ENCODE data around the gene GRAP2. TPM values are rescaled to one million over a fixed set of nuclear protein-coding genes. Genes with fewer than 3 reads are reported as not detected.
A peak's percentile ranks its signal among the peaks of the same experiment; 100 is the strongest.
"Not testable (repeated sequence)": the region's sequence is repeated elsewhere in the genome, so short reads cannot be mapped to it uniquely, and the experiment has no call there.

Gene GRAP2
- total RNA-seq, 1 donor from 2014 or later: 7.5 TPM

DNA sequence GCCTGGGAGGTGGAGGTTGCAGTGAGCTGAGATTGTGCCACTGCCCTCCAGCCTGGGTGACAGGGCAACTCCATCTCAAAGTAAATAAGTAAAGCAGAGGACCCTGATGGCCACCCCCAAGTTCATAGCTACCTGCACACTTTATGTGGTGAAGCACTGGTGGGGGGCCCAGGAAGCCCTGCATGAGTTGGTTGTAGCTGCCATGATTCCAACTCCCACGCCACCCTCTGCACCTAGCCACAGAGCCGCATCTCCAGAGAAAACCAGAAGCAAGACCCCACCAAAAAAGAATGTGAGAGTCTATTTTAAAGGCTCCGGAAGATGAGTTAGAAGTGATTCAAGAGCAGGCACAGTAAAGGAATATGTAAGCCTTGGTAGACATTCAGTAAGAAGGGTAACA lies 38.9 kb downstream of the GRAP2 start:
- intact Hi-C loops (cut with DNase I): no loop called here
- DNase-seq (ENCODE audit: low spot score) (no peak), ATAC-seq (no peak)

DNA sequence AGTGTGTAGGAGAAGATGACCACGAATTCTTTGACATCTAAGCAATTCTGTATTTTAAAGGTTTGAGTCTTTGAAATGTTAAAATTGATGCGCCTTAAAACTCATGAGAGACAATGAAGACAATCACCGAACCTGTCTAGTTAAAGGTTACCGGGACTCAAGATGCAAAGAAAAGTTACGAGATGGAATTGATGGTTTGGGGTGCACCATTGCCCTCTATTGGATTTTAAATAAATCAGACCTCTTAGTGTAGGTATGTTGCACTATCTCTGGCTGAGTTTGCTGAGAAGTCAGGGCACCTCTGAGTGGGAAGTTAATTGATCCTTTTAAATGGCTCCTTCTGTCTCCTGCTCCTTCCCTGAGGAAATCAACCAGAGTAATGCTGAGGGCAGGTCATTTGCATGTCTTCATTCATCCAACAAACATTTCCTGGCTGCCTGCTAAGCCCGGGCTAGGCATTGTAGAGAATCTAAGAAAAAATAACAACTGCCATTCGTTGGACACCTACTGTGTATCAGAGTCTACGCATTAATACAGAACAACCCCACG lies 39.9 kb downstream of the GRAP2 start:
- intact Hi-C loops (cut with DNase I): no loop called here
- no peak for ATAC-seq
- DNase-seq (ENCODE audit: low spot score): no peak

DNA sequence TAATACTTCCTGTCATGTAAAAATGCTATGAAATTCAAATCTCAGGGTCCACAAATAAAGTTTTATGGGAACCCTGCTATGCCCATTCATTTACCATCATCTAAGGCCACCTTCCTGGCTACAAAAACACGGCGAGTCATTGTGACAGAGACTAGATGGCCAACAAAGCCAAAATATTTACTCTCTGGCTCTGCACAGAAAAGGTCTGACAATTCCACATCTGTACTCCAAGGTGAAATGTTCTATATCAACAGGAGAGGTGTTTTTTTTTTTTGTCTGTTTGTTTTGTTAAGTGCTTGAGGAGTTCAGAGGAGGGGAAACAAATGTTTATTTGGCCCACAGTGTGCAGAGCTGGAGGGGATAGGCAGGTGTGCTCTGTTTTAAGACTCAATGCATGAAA lies 40.7 kb downstream of the GRAP2 start:
- intact Hi-C loops (cut with DNase I): no loop called here
- ATAC-seq (no peak), DNase-seq (ENCODE audit: low spot score) (no peak)

DNA sequence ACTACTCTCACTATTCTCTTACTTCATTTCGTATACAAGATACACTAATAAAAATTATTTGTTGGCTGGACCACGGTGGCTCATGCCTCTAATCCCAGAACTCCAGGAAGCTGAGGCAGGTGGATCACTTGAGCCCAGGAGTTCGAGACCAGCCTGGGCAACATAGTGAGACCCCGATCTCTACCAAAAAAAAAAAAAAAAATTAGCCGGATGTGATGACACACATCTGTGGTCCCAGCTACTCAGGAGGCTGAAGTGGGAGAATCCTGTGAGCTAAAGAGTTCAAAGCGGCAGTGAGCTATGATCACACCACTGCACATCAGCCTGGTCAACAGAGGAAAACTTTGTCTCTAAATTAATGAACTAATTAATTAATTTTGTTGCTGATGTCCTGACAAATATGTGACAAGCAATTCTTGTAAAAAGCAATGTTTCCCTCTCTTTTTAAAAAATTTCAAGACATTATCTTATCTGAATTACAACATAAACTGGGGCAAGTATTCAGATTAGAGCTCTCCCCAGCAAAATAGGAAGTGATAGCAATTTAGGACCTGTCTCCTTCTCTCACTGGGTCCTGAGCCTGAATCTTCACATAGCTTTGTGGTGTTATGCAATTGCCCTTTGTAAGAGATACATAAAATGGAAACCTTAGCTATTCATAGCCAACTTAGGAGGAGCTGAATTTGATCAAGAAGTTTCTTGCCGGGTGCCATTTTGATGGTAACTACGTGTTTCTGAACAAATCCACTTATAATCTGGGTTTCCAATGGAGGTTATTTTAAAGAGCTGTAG lies 41.8 kb downstream of the GRAP2 start:
- DNase-seq (ENCODE audit: low spot score): no peak
- intact Hi-C loops (cut with DNase I): no loop called here
- no peak for ATAC-seq

DNA sequence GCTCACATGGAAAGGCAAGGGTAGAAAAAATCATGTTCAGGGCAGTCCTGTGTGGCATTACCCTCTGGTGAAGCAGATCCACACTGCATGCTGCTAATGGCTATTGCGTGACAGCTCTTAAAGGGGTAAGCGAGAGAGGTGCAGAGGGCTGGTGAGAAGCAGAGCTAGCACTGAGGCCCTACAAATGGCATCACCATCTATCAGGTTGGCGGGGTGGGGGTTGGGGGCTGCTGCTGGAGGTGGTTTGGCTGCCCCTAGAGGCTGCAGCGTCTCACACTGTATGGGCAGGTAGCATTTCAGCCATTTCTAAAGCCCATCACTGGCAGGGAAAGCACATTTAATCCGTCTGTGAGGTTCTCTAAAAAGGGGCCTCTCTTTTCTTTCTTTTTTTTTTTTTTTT lies 42.5 kb downstream of the GRAP2 start:
- no peak for ATAC-seq
- intact Hi-C loops (cut with DNase I): no loop called here

DNA sequence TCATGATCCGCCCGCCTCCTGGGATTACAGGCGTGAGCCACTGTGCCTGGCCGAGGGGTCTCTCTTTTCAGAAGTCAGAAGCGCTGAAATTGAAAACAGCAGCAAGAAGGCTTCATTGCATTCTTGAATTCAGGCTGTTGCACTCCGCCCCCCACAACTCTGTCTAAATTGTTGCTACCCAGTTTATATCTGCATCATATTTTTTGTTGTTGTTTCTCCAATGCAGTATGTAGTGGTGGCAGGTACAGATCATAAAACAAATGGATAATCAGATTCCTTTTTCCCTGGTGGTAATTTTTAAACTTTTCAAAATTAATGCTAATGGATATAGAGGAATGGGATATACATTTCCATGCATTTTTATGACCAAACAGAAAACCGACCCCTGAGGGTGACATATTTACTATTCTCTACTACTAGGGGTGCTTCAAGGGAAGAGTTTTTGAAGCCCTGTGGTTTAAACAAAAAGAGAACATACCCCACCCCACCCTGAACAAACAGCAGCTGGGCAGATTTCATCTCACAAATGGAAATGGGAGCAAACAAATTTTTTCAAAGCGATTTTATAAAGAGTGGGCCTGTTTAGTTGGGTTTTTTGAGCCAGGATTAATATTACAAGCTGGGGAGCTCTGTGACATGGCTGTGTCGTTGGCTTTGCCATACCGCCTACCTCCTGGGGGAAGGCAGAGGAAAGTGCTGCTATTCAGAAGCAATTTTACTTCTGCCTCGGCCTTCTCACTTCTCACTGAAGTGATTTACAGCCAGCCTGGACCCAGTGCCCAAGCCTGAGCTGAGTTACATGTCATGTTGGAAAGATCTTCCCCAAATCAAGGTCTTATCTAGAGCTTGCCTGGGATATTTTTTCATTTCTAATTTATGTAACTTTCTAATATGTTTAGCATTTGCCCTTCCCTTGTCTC lies 43.3 kb downstream of the GRAP2 start:
- ATAC-seq: no peak
- intact Hi-C loops (cut with DNase I): no loop called here

More for the DNA sequence above, 42.5 kb downstream of the GRAP2 start:
- DNase-seq (ENCODE audit: low spot score): no peak

DNA sequence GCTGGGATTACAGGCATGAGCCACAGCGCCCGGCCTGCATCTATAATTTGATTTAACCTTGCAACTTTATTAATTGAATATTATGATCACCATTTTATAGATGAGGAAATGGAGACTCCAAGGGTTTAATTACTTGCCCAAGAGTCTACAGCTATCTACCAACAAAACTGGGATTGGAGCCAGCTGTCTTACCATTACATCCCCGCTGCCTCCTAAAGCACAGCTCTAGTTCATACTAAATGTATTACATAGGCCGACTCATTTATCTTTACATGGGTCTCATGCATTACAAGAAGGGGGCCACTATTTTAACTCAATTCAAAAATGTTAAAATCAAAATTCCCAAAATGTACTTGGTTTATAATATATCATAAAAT lies 45.2 kb downstream of the GRAP2 start:
- no peak for ATAC-seq
- intact Hi-C loops (cut with DNase I): no loop called here
- DNase-seq (ENCODE audit: low spot score): no peak

More for the DNA sequence above, 43.3 kb downstream of the GRAP2 start:
- DNase-seq (ENCODE audit: low spot score): no peak

DNA sequence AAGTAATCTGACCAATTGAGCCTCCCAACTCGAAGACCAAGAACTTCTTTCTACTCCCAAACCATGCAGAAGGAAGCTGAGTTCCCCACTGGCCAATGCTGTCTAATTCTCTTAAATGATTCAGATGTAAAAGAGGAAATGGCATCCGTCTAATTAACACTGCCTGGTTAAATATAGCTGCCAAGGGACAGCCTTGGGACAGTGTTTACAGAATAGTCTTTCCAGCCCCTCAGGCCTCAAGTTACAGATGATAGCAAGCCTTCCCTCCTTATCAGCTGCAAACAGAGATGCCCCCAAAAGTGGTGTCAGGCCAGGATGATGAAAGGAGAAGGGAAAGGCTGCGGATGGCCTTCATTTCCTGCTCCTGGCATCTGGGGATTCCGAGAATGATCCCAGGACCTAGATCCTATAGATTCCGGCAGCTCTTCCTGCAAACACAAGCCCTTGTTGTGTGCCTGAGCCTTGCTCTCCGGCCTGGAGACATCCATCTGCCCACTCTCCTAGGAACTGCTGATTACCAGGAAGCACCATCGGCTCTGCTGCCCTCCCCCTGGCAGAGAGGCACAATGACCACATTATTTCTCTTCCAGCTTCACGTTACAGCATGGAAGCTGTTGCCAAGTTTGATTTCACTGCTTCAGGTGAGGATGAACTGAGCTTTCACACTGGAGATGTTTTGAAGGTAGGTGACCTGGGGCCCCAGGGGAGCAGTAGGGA lies 45.8 kb downstream of the GRAP2 start:
- DNase-seq (ENCODE audit: low spot score) (no peak), ATAC-seq (peak; percentile 62)
- intact Hi-C loops (cut with DNase I): no loop called here

DNA sequence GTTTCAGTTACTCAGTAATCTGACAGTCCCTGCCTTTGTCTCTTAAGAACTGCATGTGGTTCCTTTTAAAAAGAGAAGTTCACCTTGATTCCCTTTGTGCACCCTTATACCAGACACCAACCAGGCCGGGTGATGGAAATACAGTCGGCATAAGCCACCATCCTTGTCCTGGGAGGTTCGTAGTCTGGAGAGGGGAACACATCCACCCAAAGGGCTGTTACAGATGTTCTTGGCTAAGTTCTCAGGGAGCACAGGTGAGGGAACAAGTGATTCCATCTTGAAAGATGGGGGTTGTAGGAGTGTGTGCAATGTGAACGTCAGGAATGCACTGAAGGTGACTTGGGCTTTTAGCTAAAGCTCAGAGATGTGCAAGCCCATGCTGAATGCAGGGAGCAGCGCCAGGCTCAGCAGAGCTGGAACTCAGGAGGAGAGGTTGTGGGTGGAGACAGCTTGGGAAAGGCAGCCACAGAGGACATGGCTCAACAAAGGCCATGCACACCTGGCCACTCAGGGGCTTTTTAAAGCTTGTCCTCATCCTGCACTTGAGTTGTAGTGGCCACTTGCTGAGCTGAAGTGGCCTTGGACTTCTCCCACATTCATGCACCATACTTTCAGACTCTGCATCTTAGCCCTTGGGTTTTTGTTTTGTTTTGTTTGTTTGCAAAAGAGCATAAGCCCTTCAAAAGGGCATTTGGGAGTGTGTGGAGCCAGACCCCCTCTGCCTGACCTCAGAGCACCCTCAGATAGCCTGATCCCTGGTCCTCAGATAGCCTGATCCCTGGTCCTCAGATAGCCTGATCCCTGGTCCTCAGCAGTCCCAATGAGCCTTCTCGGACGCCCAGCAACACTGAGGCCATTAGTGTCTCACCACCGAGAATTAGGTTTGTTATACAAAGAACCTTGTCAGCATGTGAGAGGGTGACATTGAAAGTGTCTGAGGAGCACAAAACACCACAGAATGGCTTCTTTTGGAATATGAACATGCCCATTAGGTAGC lies 46.6 kb downstream of the GRAP2 start:
- ATAC-seq (peak; percentile 20), DNase-seq (ENCODE audit: low spot score) (no peak)
- intact Hi-C loops (cut with DNase I): no loop called here

DNA sequence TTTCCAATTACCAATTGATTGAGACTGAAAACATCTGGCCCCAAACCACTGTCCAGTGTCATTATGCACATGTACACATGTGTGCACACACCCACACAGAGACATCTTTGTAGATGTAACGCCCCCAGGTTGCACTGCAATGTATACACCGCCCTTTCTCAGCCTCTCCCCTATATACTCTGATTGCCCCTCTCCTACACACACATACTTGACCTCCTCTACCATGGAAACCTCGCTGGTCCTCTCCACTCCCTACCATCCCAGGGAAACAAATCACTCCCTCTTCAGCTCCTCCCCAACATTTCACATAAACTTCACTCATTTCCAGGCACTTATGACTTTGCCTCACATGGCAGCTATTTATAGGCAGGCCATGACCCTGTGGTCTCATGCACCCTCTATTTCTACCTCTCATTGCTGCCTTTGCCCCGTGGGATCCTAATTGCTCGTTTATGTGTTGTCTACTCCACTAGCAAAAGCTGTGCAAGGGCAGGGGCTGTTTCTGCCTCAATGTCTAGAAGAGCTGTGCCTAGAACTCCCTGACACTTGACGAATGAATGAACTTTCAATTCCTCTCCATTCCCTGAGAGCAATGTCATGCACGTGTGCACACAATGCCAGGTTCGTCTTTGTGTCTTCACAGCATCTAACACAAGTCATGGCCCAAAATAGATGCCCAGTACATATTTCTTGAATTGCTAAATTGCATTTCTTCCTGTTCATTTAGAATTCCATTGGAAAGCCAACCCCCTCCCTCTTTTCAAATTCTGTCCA lies 49.3 kb downstream of the GRAP2 start:
- DNase-seq (ENCODE audit: low spot score) (no peak), ATAC-seq (no peak)
- intact Hi-C loops (cut with DNase I): no loop called here

DNA sequence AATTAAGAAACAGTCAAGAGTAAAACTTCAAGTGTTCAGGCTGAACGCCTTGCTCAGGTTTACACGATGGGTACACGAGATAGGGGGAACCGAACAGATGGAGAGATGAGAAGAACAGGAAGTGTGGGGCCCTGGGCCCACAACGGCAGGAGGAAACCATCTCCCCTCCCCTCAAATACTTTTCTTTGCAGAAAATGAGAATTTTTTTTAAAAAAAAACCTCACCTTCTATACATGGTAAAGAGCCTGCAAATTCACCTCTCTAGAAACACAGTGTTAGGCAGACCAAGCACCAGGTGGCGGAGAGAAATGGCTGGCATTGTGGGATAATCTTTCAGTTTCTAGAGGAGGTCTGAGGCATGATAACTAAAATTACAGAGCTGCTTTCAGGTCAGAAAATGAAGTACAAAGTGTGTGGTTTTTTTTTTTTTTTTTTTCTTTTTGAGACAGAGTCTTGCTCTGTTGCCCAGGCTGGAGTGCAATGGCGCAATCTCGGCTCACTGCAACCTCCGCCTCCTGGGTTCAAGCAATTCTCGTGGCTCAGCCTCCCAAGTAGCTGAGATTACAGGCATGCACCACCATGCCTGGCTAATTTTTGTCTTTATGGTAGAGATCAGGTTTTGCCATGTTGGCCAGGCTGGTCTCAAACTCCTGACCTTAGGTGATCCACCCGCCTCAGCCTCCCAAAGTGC lies 50.9 kb downstream of the GRAP2 start:
- ATAC-seq; intact Hi-C loops (cut with DNase I); DNase-seq (ENCODE audit: low spot score): not testable (repeated sequence)

DNA sequence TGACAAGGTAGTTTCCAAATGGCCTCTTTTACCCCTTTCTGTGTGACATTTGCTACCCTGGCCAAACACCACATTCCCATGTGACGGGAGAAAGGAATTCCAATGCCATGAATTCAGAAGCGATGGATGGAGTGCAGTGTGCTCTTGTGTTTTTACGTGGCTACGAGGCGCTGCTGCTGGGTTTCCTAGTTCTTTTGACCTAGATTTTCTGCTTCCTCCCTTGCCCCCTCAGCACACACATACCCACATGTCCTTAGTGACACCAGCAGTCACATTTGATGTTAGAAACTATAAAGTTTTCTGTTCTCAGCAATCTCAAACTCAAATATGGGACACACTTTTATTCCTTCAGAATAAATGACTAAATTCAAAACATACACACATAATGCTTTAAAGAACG lies 51.5 kb downstream of the GRAP2 start:
- intact Hi-C loops (cut with DNase I): no loop called here
- DNase-seq (ENCODE audit: low spot score) (no peak), ATAC-seq (no peak)

DNA sequence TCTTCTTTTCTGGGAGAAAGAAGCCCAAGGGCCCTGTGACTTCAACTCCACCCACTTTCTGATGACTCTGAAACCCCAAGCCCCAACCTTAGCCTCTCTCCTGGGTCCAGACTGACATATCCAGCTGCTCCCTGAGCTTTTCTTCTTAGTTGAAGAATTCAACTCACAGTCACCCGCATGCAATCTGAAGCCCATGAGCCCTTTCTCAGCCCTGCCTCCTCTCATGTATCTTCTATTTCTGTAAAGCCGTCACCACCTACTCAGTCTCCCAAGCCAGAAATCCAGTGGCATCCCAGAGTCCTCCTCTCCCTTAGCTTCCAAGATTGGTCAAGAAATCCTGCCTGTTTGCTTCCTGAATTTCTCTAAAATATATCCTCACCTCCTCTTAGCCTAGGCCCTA lies 52.2 kb downstream of the GRAP2 start:
- intact Hi-C loops (cut with DNase I): no loop called here
- ATAC-seq (no peak), DNase-seq (ENCODE audit: low spot score) (no peak)

DNA sequence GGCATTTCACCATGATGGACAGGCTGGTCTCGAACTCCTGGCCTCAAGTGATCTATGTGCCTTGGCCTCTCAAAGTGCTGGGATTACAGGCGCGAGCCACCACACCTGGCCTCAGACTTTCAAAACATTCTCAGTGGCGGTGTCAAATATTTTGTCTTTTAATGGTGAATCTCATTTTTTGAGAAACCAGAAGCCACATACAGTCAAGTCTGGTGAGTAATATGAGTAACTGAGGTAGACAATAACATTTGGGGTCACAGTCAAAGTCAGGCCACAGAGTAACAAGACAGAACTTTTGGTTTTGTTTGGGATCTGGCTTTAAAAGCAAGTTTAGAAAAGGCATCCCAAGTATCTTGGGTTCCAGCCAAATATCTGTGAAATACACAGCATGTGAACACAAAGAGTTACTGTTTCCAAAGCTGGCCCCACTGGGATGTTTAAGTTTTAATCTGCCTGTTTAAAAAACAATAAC lies 53.7 kb downstream of the GRAP2 start:
- intact Hi-C loops (cut with DNase I): no loop called here
- ATAC-seq: peak; percentile 82
- no peak for DNase-seq (ENCODE audit: low spot score)

DNA sequence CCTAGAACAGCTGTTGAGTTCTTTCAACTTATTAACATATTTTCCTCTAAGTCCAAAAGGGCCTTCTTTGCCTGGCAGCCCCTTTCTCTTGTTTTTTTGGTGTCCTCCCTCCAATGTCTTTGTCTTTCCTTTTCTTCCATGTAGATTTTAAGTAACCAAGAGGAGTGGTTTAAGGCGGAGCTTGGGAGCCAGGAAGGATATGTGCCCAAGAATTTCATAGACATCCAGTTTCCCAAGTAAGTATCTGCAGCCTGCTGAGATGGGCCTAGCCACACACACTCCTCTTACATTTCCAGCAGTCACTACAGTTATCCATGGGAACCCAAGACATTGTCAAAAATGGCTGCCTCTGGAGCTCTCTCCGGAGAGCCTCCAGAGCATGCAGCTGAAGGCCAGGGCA lies 54.8 kb downstream of the GRAP2 start:
- ATAC-seq: no peak
- DNase-seq (ENCODE audit: low spot score): no peak
- intact Hi-C loops (cut with DNase I): no loop called here

DNA sequence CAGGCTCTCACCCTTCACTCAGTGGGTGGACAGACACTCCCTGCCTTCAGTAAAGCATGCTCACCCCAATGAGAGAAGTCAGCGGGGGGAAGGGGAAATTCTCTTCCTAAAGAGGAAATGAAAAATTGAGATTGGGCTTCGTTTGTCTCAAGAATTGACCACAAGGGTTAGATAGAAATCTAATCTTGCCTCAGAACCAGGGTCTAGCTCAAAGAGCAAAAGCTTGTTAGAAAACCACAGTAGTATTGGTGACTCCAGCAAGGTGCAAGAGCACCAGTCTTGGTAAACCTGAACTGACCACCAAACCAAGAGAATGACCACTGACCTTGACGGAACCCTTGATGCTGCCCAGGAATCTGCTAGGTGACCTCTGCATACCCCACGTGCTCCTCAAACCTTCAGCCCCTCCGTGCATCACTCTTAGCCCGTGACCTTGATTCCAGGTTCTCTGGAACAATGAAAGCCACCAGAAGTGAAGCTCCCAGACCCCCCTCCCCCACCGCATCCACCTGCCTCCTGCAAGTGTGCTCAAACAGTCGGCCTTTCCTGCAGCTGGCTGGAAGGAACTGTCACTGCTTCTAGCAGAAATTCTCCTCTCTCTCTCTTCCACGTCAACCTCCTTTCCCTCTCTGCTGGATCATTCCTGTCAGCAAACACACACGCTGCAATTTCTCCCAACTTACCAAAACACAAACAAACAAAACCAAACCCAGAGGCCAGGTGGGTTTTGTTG lies 56.2 kb downstream of the GRAP2 start:
- ATAC-seq: no peak
- intact Hi-C loops (cut with DNase I): no loop called here
- no peak for DNase-seq (ENCODE audit: low spot score)
